HG03280 (cell line): ENCODE data around the gene TPBG.
A peak's percentile ranks its signal among the peaks of the same experiment; 100 is the strongest.
"Not testable (repeated sequence)": the region's sequence is repeated elsewhere in the genome, so short reads cannot be mapped to it uniquely, and the experiment has no call there.

Experiments
- ATAC-seq: cut with Tn5 transposase; IDR thresholded peaks from one replicate; pipeline ENCODE4 v1.9.1; 2021; ENCODE audit warnings: mild to moderate bottlenecking, moderate library complexity; ENCODE audit not compliant: unreplicated experiment

The TPBG gene

DNA sequence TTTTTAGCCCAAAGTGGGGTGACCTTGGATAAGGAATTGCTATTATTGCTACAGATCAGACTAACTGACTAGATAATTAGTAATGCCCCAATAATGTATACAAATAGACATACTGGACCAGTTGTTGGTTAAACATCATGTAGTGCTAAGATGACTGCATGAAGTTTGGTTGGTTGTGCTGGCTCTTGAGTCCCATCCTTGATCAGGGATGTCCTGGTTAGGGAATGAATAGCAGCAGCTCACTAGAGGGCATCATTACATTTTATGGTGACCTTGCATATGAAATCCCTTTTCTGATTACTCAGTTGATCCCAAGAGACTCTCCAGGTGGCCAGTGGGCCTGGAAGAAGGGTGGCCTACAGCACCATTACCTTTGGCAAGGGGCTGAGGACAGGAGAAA is 10.9 kb downstream of the TPBG start:
- no peak for ATAC-seq

DNA sequence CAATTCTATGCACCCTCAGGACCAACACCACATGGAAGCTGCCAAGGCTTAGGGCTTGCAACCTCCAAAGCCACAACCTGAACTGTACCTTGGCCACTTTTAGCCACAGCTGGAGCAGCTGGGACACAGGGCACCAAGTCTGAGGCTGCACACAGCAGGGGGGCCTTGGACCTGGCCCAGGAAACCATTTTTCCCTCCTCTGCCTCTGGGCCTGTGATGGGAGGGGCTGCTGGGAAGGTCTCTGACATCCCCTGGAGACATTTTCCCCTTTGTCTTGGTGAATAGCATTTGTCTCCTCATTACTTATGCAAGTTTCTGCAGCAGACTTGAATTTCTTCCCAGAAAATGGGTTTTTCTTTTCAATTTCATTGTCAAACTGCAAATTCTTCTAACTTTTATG is 13.0 kb downstream of the TPBG start:
- no peak for ATAC-seq

DNA sequence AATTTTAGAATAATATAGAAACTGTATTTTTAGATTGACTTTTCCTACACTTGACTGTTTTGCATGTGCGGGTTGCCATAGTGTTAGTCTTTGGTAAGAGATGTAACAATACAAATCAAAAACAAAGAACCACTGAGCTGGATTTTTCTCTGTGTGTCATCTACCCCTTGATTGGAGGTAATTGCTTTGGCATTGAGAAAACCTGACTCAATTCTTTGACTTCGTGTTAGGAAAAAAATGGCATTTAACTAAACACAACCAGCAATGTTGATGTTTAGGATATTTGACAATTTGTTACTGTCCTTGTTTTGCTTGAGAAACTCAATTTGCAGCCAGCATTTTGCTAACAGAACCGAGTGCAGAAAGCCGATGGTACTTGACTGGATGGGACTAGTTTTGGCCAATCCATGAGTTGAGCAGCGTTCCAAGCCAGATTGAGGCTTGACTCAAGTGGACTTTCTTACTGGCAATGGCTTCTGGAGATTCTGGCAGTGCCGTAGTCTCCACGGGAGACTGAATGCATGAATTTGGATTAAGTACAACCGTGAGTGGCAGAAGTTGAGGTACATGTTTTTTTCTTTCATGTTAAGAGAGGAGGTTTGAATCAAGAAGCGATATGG is 17.1 kb downstream of the TPBG start:
- no peak for ATAC-seq

DNA sequence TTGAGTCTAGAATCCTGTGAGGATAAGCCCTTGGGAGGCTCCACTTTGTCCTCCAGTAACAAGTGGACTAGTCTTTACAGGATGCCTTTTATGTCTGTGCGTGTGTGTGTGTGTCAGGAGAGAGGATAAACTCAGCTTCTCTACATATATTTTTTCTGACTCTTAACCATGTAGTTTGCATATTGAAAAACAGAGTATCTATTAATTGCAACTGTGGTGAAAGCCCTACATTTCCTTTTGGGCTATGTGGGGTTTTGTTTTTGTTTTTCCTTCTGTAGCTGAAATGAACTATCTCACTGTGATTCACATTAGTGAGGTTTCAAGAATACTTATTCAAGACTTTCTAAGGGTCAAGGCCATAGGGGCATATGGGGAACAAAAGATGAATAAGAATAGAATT is 17.7 kb downstream of the TPBG start:
- peak; percentile 74 for ATAC-seq

DNA sequence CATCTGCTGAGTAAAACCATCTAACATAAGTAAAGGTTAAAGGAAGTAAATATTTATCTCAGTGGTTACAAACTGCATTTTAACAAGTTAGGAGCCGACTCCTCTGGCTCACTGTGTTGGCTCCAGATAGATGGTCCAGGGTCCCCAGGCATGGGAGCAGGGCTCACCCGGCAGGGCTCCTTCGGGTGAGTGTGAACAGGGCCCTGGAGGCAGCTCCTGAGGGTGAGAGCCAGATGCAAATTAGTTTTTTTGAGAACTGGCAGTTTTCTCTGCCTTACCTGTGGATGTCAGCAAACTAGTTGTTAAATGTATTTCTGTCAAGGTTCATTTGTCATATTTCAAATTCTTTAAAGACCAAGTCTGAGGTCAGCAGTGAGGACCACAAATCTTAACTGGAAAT is 21.5 kb downstream of the TPBG start:
- no peak for ATAC-seq

DNA sequence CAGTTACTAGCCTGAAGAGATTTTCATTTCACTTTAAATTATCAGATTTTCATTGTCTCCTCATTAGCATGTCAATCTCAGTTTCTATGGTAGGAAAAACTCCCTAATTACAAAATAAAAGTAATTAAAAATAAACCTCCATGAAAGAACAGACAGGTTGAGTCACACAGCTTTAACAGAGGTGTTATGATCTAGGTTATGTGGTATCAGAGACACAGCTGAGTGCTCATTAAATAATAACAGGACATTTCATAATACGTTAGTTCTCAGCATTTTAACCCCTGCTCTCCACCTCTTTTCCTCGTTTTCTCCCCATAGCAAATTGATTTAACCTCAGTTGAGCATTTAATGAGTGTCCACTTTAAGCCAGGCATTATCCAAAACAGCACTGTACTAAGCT is 21.9 kb downstream of the TPBG start:
- ATAC-seq, result no peak

DNA sequence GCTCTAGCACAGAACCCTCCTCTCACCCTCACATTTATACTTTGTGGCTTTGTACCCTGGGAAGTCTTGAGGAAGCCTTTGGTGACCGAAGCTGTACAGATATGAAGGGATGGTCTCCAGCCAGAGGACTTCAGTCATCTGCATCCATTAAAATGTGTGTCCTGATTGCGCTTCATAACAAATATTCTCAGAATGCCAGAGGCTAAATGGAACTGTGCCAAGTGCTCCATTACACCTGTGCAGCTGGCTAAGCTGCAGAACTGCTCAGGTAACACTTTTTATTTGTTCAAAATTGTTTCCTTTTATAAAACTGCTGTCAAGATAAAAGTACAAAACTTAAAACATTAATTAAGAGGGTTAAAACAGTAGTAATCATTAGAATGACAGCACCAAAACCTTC is 22.3 kb downstream of the TPBG start:
- ATAC-seq, result no peak

DNA sequence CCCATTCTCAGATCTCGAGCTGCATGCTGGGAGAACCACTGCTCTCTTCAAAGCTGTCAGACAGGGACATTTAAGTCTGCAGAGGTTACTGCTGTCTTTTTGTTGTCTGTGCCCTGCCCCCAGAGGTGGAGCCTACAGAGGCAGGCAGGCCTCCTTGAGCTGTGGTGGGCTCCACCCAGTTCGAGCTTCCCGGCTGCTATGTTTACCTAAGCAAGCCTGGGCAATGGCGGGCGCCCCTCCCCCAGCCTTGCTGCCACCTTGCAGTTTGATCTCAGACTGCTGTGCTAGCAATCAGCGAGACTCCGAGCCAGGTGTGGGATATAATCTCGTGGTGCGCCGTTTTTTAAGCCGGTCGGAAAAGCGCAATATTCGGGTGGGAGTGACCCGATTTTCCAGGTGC is 31.2 kb downstream of the TPBG start:
- not testable (repeated sequence) for ATAC-seq

DNA sequence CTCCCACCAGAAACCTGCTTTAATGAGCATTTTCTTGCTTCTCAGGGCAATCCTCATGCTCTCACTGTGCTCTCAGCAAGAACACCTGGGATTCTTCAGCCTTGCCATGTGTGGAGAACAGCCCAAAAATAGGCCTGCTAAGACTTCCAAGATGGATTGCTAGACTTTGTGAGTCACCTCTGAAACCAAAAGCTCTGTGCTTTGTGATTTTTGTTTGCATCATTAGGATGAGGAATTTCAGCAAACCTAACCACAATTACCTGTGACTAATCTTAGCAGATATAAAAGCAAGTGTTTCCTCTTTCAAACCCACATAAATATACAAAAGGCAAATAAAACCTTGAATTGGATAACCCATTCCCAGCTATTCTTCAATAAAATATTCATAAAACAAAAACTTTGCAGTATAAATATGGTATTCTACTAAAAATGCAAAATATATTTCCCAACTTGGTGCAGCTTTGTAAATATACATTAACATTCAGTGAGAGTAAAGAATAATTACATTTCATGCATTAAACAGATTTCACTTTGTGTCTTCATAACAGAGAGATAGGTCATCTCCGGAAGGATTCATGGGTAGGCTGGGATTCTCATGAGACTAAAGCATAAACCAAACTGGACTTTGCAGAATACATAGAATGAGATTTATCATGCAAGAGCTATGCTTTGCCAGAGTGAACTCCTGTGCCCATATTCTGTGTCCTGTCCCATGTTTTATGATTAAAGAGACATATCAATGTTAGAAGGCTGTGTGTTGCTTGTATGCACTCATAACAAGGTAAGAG is 33.5 kb downstream of the TPBG start:
- ATAC-seq, result no peak

DNA sequence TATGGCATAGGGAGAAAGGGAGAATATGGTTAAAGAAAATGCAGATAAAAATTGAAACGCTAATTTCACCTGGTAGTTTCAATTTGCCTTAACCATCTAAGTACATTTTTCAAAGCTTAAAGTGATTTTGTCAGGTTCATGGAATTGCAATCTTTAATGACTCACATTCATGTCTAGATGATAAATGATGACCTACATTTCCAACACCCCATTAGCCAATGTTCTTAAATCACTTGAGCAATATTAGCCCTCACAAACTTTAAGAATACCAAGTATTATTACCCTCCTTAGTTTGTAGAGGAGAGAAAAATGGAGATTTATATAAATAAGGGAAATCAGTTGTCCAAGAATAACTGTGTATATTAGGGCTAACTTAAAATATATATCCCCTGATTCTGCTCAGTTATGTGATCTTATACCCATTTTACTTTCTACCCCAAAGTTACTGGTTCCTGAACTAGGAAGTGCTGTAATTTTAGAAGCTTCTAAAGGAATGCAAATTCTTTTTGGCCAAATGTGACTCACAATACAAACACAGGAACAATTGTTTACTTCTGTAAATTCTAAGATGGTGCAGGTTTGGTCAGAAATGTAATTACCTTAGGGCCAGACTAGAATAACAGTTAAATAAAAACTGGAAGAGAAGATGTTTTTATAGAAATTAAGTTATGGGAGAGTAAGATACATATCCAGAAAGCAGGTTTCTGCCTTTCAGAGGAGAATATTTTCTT is 34.5 kb downstream of the TPBG start:
- no peak for ATAC-seq

DNA sequence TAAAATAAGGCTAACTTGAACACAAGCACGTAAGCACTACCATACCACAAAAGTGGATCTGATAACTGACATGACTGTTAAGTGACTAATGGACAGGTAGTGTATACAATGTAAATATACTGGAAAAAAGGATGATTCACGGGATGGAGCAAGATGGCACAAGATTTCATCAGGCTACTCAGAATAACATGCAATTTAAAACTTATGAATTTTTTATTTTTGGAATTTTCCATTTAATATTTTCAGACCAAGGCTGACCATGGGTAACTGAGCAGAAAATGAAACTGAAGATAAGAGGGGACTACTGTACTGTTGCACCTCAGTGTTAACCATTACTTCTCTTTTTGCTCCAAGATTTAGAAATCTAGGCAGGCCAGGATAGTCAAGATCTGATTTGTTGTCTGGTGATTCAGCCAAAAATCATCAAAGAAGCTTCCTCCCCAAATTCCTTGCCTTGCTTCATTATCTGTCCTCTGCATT is 45.4 kb downstream of the TPBG start:
- ATAC-seq, result peak; percentile 56

DNA sequence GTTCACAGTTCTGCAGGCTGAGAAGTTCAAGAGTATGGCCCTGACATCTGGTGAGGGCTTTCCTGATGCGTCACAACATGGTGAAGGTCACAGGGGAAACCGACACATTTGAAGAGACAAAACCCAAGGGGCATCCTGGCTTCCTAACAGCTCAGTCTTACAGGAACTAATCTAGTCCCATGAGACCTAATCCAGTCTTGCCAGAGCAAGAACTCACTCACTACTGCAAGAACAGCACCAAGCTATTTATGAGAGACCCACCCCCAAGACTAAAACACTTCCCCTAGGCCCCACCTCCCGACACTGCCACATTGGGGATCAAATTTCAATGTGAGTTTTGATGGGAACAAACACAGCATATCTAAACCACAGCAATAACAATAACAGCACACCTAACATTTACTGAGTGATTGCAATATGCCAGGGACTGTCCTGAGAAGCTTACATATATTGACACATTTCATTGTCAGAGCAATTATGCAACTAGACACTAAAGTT is 46.6 kb downstream of the TPBG start:
- no peak for ATAC-seq

DNA sequence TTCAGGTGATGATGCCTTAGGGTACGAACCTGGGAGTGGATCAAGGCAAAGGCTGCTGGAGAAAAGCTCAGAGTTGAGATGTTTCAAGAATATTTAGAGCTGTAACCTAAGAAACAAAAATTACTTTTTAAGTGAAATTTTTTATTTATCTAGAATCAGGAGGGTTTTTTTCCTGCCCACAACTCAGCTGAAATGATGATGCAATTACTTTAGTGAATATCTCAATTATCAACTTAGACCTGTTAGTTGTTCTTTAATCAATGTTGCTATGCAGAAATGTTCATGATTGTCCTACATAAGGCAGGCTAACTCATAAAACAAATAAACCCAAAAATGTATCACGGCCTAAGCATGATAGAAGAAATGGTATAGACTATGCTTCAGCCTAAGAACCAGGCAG is 50.3 kb downstream of the TPBG start:
- ATAC-seq, result no peak

DNA sequence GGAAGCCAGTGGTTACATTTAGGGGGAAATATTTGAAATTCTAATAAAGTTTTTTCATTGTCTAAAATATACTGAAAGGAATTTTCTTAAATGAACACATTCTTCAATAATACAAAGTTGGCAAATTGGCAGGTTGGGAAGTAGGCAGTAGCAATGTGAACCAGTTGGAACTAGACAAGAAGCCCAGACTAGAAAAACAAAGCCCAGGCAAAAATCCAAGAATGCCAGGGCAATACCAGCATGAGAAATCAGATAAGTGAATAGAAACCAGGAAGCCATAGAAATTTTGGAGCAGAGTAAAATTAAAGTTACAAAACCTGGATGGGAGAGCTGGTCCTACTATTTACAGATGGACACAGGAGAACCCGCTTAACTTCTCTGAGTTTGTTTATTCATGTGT is 52.2 kb downstream of the TPBG start:
- no peak for ATAC-seq

DNA sequence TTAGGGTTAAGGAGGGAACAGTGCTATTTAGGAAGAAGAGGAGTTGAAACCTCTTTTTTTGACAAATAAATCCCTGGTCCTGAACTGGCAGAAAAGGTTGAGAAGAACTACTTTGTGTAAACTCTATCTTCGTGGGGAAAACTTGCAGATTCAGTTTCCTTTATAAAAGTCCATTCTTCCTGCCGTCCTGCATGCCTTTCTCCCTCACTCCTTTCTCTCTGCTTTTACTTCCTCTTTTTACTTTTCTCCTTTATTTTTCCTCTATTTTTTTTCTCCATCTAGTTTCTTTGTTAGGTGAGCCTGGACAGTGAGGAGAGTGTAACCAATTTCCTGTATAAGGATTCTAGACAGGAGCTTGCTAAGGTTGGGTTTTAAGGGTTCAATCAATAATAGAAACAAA is 52.7 kb downstream of the TPBG start:
- ATAC-seq, result no peak
